HG02885 (cell line): ENCODE measurements around the gene MRGPRE.

Experiments used
- ATAC-seq: cut with Tn5 transposase; IDR thresholded peaks from one replicate; pipeline ENCODE4 v1.9.1; 2021; ENCODE audit warnings: mild to moderate bottlenecking; ENCODE audit not compliant: unreplicated experiment, poor library complexity

MRGPRE gene

GRCh38 chr11:3199537-3200295, 32.5 kb downstream of the MRGPRE start:
- ATAC-seq = no peak

GRCh38 chr11:3198815-3199214, 33.4 kb downstream of the MRGPRE start:
- ATAC-seq = no peak

GRCh38 chr11:3197878-3198528, 34.2 kb downstream of the MRGPRE start:
- no peak for ATAC-seq

- no peak for ATAC-seq
These were observed 35.0 kb downstream of the MRGPRE start for GRCh38 chr11:3197044-3197695.

DNA sequence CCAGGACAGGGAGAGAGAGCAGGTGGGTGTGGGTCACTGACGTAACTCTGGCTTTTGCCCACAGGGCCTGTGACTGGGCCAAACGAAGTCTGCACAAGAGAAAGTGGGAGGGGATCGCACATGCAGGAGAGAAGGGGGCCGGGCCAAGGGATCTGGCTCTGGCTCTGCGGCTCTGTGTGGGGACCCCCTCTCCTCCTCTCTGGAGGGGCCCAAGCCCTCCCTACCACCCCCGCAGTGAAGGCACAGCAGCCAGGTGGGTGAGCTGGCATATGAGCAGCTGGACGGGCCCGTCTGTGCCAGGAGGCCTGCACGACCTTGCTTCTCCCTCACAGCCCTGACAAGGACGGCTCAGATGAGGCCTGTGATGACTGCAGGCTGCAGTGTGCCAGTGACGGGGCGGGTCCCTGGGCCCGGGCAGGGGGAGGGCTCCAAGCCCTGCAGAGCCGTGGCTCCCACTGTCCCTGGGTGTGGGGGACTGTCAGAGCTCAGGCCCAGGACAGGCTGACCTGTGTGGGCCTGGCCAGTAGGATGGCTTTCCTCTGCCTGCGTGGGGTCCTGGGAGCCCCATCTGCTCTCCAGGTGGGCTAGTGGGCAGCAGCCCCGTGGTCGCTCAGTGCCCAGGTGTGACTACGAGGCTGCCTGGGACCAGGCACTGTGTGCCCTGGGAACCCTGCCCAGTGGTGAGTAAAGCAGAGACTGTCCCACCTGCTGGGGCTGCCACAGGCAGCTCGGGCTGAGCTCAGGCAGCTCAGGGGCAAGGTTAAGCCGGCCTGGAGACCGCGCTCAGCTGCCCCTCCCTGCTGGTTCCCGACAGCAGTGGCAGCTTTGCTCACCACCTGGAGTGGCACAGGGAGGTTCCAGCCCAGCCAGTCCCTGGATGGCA, 35.8 kb downstream of the MRGPRE start:
- no peak for ATAC-seq

GRCh38 chr11:3195251-3196160, 36.7 kb downstream of the MRGPRE start:
- no peak for ATAC-seq

DNA sequence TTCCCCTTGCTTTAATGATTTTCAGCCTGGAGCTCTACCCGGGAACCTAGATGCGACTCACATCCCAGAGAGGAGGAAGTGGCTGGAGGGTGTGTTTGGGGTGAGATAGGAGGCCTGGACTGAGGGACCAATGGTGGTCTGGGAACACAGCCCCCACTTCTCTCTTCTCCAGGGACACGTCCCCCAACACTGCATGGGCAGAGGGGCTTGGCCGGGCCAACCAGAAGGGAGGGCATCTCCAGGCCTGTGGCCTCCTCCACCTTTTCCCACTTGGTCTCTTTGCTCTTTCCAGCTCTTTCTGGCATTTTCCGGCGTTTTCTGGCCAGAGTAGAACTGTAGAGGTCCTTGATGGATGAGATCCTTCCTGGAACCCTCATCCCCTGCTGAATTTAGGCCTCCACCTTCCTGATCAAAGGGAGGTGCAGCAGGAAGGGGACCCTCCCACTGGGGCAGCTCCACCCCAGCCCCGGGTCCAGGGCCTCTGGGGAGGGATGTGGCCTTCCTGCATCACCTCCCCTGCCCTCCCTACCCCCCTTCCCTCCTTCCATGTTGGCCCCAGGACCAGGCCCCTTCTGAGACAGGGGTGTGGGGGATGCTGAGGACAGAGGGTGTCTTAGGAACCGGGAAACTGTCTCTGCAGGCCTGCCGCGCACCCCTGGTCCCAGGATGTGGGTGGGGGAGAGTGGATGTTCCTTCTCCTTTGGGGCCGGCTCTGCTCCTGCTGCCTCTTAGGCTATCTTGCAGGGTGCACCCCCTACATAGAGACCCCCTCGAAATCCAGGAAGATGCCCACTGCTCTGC, 38.0 kb downstream of the MRGPRE start:
- ATAC-seq = no peak

GRCh38 chr11:3193373-3194015, 38.7 kb downstream of the MRGPRE start:
- no peak for ATAC-seq

DNA sequence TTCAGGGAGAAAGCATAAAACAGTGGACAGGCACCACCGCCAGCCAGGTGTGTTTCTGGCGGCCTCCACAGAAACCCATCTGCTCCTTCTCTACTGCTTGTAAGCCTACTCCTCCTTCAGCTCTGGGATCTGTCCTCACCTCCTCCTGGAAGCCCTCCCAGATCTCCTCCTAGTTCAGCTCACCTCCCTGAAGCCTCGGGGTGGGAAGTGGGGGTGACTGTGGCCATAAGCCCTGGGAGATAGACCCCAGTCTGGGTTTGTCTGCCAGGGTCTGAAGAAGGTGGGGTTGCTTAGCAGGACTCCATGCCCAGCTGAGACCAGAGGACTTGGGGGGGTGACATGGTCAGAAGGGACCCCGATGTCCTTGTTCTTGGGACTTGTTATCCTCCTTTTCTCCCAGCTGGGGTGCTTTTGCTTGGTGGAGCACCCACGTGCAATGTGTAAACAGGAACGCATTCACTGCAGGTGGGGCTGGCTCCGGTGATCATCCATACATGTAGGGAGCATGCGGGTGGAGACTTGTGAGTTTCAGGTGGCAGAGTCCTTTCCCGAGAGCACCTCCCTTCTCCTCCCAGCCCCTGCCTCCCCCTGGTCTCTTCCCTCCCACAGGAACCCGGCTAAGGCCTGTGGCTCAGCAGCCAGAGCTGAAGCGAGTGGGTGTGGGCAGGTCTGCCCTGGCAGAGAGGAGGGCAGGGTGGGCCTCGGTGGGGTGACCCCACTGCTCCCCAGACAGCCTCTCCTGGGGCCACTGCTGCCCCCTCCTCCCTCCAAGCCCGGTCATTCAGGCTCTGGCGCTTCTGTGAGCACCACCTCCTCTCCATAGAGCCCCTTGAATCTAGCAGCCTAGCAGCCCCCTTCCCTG, 39.5 kb downstream of the MRGPRE start:
- no peak for ATAC-seq

- ATAC-seq = no peak
These were observed 40.5 kb downstream of the MRGPRE start for GRCh38 chr11:3191586-3192324.

- no peak for ATAC-seq
These were observed 41.6 kb downstream of the MRGPRE start for GRCh38 chr11:3190600-3190999.

- no peak for ATAC-seq
These were observed 42.2 kb downstream of the MRGPRE start for GRCh38 chr11:3189886-3190583.

GRCh38 chr11:3189196-3189843, 42.9 kb downstream of the MRGPRE start:
- no peak for ATAC-seq

DNA sequence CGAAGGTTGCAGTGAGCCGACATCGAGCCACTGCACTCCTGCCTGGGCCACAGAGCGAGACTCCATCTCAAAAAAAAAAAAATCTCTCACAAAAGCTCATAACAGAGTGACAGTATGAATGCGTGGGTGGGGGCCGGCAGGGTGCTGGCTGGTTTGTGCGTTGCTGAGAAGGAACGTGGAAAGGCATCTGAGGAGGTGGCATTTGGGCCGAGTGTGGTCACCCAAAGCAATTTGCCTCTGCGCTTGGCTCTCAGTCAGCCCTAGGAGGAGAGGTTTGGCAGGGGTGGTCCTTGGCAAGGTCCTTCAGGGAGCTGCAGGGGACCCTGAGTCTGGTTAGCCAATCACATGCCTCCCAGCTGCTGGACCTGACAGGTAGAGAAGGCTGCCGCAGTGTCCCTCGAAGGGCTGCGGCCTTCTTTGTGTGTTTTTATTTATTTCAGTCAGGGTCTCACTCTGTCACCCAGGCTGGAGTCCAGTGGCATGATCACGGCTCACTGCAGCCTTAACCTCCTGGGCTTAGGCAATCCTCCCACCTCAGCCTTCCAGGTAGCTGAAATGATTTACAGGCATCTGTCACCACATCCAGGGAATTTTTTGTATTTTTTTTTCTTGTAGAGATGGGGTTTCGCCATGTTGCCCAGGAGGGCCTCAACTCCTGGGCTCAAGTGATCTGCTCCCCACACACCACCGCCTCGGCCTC, 43.6 kb downstream of the MRGPRE start:
- no peak for ATAC-seq
